PC-3 (cell line): ENCODE measurements around the gene SH3RF1. TPM values are rescaled to one million over a fixed set of nuclear protein-coding genes. Genes with fewer than 3 reads are reported as not detected.

Experiments used
- ATAC-seq: fragments of 200-7000 bp; cut with Tn5 transposase; 2 replicates; pipeline ENCODE4 v1.9.1; 2020; ENCODE audit warnings: mild to moderate bottlenecking, moderate library complexity
- BruUV-seq: library from RNA; stranded (reverse); fragments of 400-500 nt; replicated peaks from 2 replicates; lab custom pipeline; 2021; lab: Mats Ljungman, UMichigan
- CTCF ChIA-PET: fragments of 300-600 bp; sonication (Branson Sonifier 250); formaldehyde crosslinking; loops from one replicate; lab custom pipeline; 2022; ENCODE audit warnings: antibody characterized with exemption; lab: Charles Lee
- POLR2A ChIA-PET: fragments of 300-600 bp; sonication (Branson Sonifier 250); formaldehyde crosslinking; loops from one replicate; lab custom pipeline; 2022; ENCODE audit warnings: antibody characterized with exemption; ENCODE audit not compliant: unreplicated experiment; lab: Charles Lee
- DNase-seq: peaks from one replicate; pipeline ENCODE4 v3.0.0-alpha.2; 2015
- H2AFZ ChIP-seq: fragments of 300-600 bp; sonication (generic); 2 replicates; pipeline ENCODE4 v1.6.0; 2016; ENCODE audit warnings: antibody characterized with exemption, low read length
- H3F3A ChIP-seq: fragments of 300-600 bp; sonication (generic); one replicate; pipeline ENCODE4 v1.6.0; 2017; ENCODE audit warnings: antibody characterized with exemption, low read length, control low read depth, mild to moderate bottlenecking; ENCODE audit not compliant: unreplicated experiment
- H3K27ac ChIP-seq: fragments of 300-600 bp; sonication (generic); 2 replicates; pipeline ENCODE4 v1.5.1; 2016; ENCODE audit warnings: mild to moderate bottlenecking, low read length
- H3K27me3 ChIP-seq: fragments of 300-600 bp; sonication (generic); 2 replicates; pipeline ENCODE4 v1.6.1; 2016; ENCODE audit warnings: low read length, mixed read lengths
- H3K36me3 ChIP-seq: fragments of 300-600 bp; sonication (generic); 2 replicates; pipeline ENCODE4 v1.6.1; 2016; ENCODE audit warnings: low read depth, mixed run types, low read length, mixed read lengths
- H3K4me1 ChIP-seq: fragments of 300-600 bp; sonication (generic); 2 replicates; pipeline ENCODE4 v1.5.1; 2016; ENCODE audit warnings: low read length; ENCODE audit not compliant: insufficient read depth
- H3K4me2 ChIP-seq: fragments of 300-600 bp; sonication (generic); 2 replicates; pipeline ENCODE4 v1.6.0; 2016; ENCODE audit warnings: low read length
- H3K4me3 ChIP-seq: fragments of 300-600 bp; sonication (generic); 2 replicates; pipeline ENCODE4 v1.5.1; 2016; ENCODE audit warnings: mild to moderate bottlenecking, low read length, mixed read lengths
- H3K79me2 ChIP-seq: fragments of 300-600 bp; sonication (generic); 2 replicates; pipeline ENCODE4 v1.6.1; 2017; ENCODE audit warnings: low read length, mixed read lengths
- H3K9ac ChIP-seq: fragments of 300-600 bp; sonication (generic); 2 replicates; pipeline ENCODE4 v1.6.0; 2016; ENCODE audit warnings: mild to moderate bottlenecking, low read length
- H3K9me2 ChIP-seq: fragments of 300-600 bp; sonication (generic); replicated peaks from 2 replicates; pipeline ENCODE4 v1.6.1; 2016; ENCODE audit warnings: mixed run types, low read length, mixed read lengths
- H3K9me3 ChIP-seq: fragments of 300-600 bp; sonication (generic); 2 replicates; pipeline ENCODE4 v1.6.1; 2016; ENCODE audit warnings: low read length, mixed read lengths
- H4K20me1 ChIP-seq: fragments of 300-600 bp; sonication (generic); 2 replicates; pipeline ENCODE4 v1.6.1; 2016; ENCODE audit warnings: low read length, mixed read lengths
- CTCF ChIP-seq: fragments of 300-600 bp; sonication (generic); conservative IDR thresholded peaks from 2 replicates; pipeline ENCODE4 v1.5.1; 2017; ENCODE audit warnings: antibody characterized with exemption, low read depth, mild to moderate bottlenecking, low read length
- EZH2 ChIP-seq: fragments of 300-600 bp; sonication (generic); IDR thresholded peaks from one replicate; pipeline ENCODE4 v1.6.1; 2017; ENCODE audit warnings: antibody characterized with exemption, mild to moderate bottlenecking, low read length; ENCODE audit not compliant: unreplicated experiment
- EZH2phosphoT487 ChIP-seq: fragments of 300-600 bp; sonication (generic); IDR thresholded peaks from 2 replicates; pipeline ENCODE4 v1.6.1; 2018; ENCODE audit warnings: mild to moderate bottlenecking, antibody characterized with exemption, low read length, borderline replicate concordance
- intact Hi-C: fragments of 100-400 bp; cut with micrococcal nuclease; formaldehyde crosslinking; loops from 2 replicates; pipeline ENCODE4 v1.9.0; 2023
- total RNA-seq: library from RNA; depleted of rRNA; stranded (reverse); fragments of >200 nt; gene quantifications from 2 replicates; pipeline ENCODE4 v1.2.3, GENCODE V29; 2014

SH3RF1 gene
- total RNA-seq, 1 experiment from 2014 or later: 21.0 TPM

GRCh38 chr4:169202878-169203277, 67.9 kb downstream of the SH3RF1 start:
- Histone ChIP-seq H2AFZ (no peak overlapping the region), H3K79me2 (peaks cover 95% of the 10 kb centered on the region), H3F3A (no peaks in the 10 kb centered on the region), H3K9ac (no peak overlapping the region), H3K4me2 (no peak overlapping the region), H3K4me1 (peaks cover 30% of the 10 kb centered on the region), H3K27me3 (no peaks in the 10 kb centered on the region), H3K9me3 (no peaks in the 10 kb centered on the region), H4K20me1 (no peaks in the 10 kb centered on the region), H3K4me3 (no peak overlapping the region), H3K36me3 (no peaks in the 10 kb centered on the region), H3K9me2 (no peaks in the 10 kb centered on the region), H3K27ac (no peak overlapping the region)
- POLR2A ChIA-PET: no interaction called here
- CTCF ChIA-PET: interaction anchor here (0.7 to 0.8 kb wide), 2 partner anchors 128 to 283 kb away, joined by 5 to 9 read pairs; no protein-coding TSS in a partner anchor
- DNase-seq (no peak), ATAC-seq (no peak)
- no TSS peak for BruUV-seq
- intact Hi-C loops: no loop called here
- no peak for TF ChIP-seq CTCF

- DNase-seq (no peak), ATAC-seq (no peak; the same call in none of the 2 replicates)
- Histone ChIP-seq H3K9me2 (no peaks in the 10 kb centered on the region), H3K27ac (0 out of 2 replicates have a peak overlapping the region, but pooled peaks have one; percentile 26), H4K20me1 (no peaks in the 10 kb centered on the region), H3F3A (no peaks in the 10 kb centered on the region), H2AFZ (no peak overlapping the region), H3K27me3 (no peaks in the 10 kb centered on the region), H3K4me2 (no peak overlapping the region), H3K9ac (no peak overlapping the region), H3K79me2 (peaks cover 93% of the 10 kb centered on the region), H3K36me3 (no peaks in the 10 kb centered on the region), H3K4me1 (peaks cover 30% of the 10 kb centered on the region), H3K9me3 (no peaks in the 10 kb centered on the region), H3K4me3 (no peak overlapping the region)
- TF ChIP-seq EZH2phosphoT487: no peak
- no peak for TF ChIP-seq CTCF
- TF ChIP-seq EZH2: no peak
- intact Hi-C loops: no loop called here
- BruUV-seq: no TSS peak
- ChIA-PET POLR2A (no interaction called here), CTCF (interaction anchor here (0.8 kb wide), 1 partner anchor 283 kb away, joined by 5 read pairs; no protein-coding TSS in a partner anchor)
Observed at GRCh38 chr4:169202145-169202699, 68.5 kb downstream of the SH3RF1 start.
